Glomerular endothelial cell (primary cell): ENCODE data around the gene ATRN. TPM values are rescaled to one million over a fixed set of nuclear protein-coding genes. Genes with fewer than 3 reads are reported as not detected.

Experiments
- DNase-seq: peaks from one replicate; pipeline ENCODE4 v3.0.0-alpha.2; 2011; ENCODE audit warnings: low read depth, low spot score; ENCODE audit errors: extremely low read depth
- total RNA-seq: library from RNA; depleted of rRNA; stranded (reverse); fragments of >200 nt; gene quantifications from 2 replicates; pipeline ENCODE4 v1.2.3, GENCODE V29; 2015

The ATRN gene
- total RNA-seq, 1 donor from 2014 or later, result 43.6 TPM

GRCh38 chr20:3653921-3654320 lies 183.1 kb downstream of the ATRN start:
- no peak for DNase-seq

- DNase-seq, result no peak
Observed at GRCh38 chr20:3654326-3655130, 183.7 kb downstream of the ATRN start.

GRCh38 chr20:3655131-3655405 lies 184.2 kb downstream of the ATRN start:
- no peak for DNase-seq

GRCh38 chr20:3658019-3658715 lies 187.3 kb downstream of the ATRN start:
- DNase-seq, result no peak

- DNase-seq, result no peak
Observed at GRCh38 chr20:3658716-3659491, 188.1 kb downstream of the ATRN start.

GRCh38 chr20:3659492-3660261 lies 188.9 kb downstream of the ATRN start:
- DNase-seq, result no peak

GRCh38 chr20:3660262-3661059 lies 189.6 kb downstream of the ATRN start:
- no peak for DNase-seq

GRCh38 chr20:3661060-3661813 lies 190.4 kb downstream of the ATRN start:
- no peak for DNase-seq

- DNase-seq, result no peak
Observed at GRCh38 chr20:3661814-3662665, 191.2 kb downstream of the ATRN start.

- no peak for DNase-seq
Observed at GRCh38 chr20:3663031-3663701, 192.3 kb downstream of the ATRN start, which contains the start of gene GFRA4. TSS of gene GFRA4 (minus strand) at chr20:3663399. CDS start at chr20:3663399, 0 bp downstream.

GRCh38 chr20:3663858-3664257 lies 193.0 kb downstream of the ATRN start:
- DNase-seq, result no peak

GRCh38 chr20:3667434-3668037 lies 196.7 kb downstream of the ATRN start:
- no peak for DNase-seq

GRCh38 chr20:3669710-3670367 lies 199.0 kb downstream of the ATRN start:
- no peak for DNase-seq

GRCh38 chr20:3670511-3670910 lies 199.7 kb downstream of the ATRN start:
- DNase-seq, result no peak

- no peak for DNase-seq
Observed at GRCh38 chr20:3670945-3671344, 200.1 kb downstream of the ATRN start.

- no peak for DNase-seq
Observed at GRCh38 chr20:3671986-3672546, 201.2 kb downstream of the ATRN start.
